ENCODE results near the gene NFIX. TPM values are rescaled to one million over a fixed set of nuclear protein-coding genes. Genes with fewer than 3 reads are reported as not detected.

Gene NFIX
- total and polyA plus RNA-seq, 12 donors, result 16.8 to 162 (median 138) TPM

DNA sequence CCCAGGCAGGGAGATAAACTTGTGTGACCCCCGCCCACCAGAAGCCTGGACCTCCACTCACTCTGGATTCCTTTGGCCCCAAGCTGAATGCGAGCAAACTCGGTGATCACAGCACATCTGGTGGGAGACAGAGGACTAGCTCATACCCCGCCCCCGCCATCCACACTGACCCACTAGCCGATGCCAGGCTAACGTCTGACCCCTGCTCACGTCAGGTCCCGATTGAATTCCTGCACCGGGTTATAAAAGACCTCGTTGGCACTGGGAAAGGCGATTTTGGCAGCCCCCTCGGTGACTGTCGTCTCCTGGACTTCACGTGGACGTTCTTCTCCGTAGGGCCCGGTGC lies 120.6 kb downstream of the NFIX start:
- ATAC-seq (no peak), DNase-seq (no peak)
- Histone ChIP-seq H3K27ac (peak overlapping the region in 7 of 10 donors; percentile 56 to 87 (median 77)), H3K27me3 (no peaks in the 10 kb centered on the region), H3K9me3 (no peaks in the 10 kb centered on the region), H3K4me3 (peak overlapping the region; percentile 53 to 99 (median 97)), H3K36me3 (peaks cover 0 to 39% (median 10%) of the 10 kb centered on the region in 9 donors), H3K4me1 (peaks cover 12 to 49% (median 44%) of the 10 kb centered on the region in 9 donors)
- intact Hi-C loops (cut with DNase I), result loop anchor here in 5 of 10 donors (1.0 to 10.0 kb wide), 5 partner anchors 34 to 149 kb away; partner anchors contain the start of genes IER2 (in 4 of the 5) and STX10 (in 4 of the 5)
- TF ChIP-seq, protein P1, sequence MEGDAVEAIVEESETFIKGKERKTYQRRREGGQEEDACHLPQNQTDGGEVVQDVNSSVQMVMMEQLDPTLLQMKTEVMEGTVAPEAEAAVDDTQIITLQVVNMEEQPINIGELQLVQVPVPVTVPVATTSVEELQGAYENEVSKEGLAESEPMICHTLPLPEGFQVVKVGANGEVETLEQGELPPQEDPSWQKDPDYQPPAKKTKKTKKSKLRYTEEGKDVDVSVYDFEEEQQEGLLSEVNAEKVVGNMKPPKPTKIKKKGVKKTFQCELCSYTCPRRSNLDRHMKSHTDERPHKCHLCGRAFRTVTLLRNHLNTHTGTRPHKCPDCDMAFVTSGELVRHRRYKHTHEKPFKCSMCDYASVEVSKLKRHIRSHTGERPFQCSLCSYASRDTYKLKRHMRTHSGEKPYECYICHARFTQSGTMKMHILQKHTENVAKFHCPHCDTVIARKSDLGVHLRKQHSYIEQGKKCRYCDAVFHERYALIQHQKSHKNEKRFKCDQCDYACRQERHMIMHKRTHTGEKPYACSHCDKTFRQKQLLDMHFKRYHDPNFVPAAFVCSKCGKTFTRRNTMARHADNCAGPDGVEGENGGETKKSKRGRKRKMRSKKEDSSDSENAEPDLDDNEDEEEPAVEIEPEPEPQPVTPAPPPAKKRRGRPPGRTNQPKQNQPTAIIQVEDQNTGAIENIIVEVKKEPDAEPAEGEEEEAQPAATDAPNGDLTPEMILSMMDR (IDR thresholded peaks at IDR 0.05), result no peak
- WGBS, 2 donors, result 1 to 2% methylated on average over 18 of the region's 18 CpGs

DNA sequence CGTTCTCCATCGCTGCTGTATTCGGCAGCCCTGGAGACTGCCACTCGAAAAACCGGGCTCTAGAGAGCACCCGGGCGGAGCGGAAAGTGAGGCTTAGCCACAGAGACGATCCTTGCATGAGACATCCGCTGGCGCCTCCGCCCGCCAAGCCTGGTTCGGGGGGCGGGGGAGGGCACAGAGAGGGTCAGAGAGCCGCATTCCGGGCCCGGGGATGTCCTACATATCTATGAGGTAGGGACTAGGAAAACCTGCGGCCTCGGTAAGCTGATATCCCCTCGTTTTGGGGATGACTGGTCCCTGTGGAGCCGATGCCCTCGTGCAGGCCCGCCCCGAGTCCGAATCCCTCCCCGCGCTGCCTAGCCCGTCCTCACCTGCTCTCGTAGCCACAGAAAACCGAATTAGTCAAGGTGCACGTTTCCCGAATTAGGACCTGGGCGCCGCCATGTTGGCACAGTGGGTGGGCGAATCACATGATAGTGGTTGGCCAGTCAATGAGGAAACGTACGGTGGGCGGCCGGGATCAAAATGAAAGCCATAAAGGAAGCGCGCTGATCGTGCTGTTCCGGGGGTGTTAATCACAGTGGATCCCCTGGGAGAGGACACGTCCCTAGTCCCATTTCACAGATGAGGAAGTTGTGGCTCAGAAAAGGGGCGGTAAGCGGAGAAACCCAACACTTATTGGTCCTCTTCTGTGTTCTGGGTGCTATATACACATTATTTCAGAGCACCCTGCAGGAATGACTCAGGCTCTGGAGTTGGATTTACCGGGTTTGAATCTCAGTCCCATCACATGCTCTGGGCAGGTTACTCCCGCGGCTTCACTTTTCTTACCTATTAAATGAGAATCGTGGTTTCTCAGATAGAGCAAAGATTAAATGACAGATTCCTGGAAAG lies 121.3 kb downstream of the NFIX start, which contains the start of gene TRMT1:
TRMT1 (minus strand) TSS at position 459 of the 894 bp plus-strand sequence; CDS start at position 118, 341 bp downstream.
- H3K4me1 ChIP-seq, result peaks cover 12 to 54% (median 44%) of the 10 kb centered on the region in 9 donors
- 0 to 1% methylated on average over 51 of the region's 51 CpGs for whole genome bisulfite sequencing, 2 donors
- intact Hi-C loops (cut with DNase I), result loop anchor here in 5 of 10 donors (1.0 to 10.0 kb wide), 5 partner anchors 34 to 148 kb away; partner anchors contain the start of genes IER2 (in 4 of the 5) and STX10 (in 4 of the 5)

DNA sequence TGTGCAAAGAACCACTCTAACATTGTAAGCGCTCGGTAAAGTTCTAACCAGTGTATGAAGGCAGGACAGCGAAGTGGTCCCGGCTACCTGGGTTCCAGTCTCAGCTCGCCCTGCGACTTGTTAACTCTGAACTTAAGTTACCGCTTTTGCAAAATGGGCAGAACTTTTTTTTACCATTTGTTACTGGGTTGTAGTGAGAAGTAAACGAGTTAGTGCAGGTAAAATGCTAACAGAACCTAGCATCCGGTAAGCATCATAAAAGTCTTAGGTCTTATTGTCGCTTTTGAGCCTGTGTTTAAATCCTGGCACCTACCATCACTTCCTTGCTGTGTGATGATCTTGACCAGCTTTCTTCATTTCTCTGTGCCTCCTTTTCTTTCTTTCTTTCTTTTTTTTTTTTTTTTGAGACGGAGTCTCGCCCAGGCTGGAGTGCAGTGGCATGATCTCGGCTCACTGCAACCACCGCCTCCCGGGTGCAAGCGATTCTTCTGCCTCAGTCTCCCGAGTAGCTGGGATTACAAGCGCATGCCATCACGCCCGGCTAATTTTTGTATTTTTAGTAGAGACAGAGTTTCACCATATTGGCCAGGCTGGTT lies 122.0 kb downstream of the NFIX start:
- intact Hi-C loops (cut with DNase I), result loop anchor here in 4 of 10 donors (2.0 to 10.0 kb wide), 4 partner anchors 34 to 148 kb away; partner anchors contain the start of genes IER2 (in 3 of the 4) and STX10 (in 3 of the 4)
- 15 to 20% methylated on average over 20 of the region's 20 CpGs for WGBS, 2 donors
- Histone ChIP-seq H3K36me3 (peaks cover 0 to 40% (median 10%) of the 10 kb centered on the region in 9 donors), H3K27me3 (no peaks in the 10 kb centered on the region), H3K9me3 (no peaks in the 10 kb centered on the region), H3K27ac (peak overlapping the region in 9 of 10 donors; percentile 56 to 87 (median 77)), H3K4me3 (peak overlapping the region; percentile 53 to 99 (median 97)), H3K4me1 (peaks cover 12 to 54% (median 44%) of the 10 kb centered on the region in 9 donors)
- no peak for DNase-seq
- peak in 5 of 8 donors; percentile 4 to 29 (median 7) for ATAC-seq
- TF ChIP-seq, protein P1 (IDR thresholded peaks at IDR 0.05), result no peak

More for the DNA sequence above, 121.3 kb downstream of the NFIX start, which contains the start of gene TRMT1:
- peak within 1 kb of the TSS in 9 of 10 donors; percentile 56 to 87 (median 77) for H3K27ac ChIP-seq
- no peaks in the 10 kb centered on the region for H3K9me3 ChIP-seq
- DNase-seq, result peak; percentile 88 to 96
- H3K27me3 ChIP-seq, result no peaks in the 10 kb centered on the region
- TF ChIP-seq, protein P1 (IDR thresholded peaks at IDR 0.05), result no peak
- H3K4me3 ChIP-seq, result peak within 1 kb of the TSS; percentile 53 to 99 (median 97)
- peaks cover 0 to 41% (median 10%) of the 10 kb centered on the region in 9 donors for H3K36me3 ChIP-seq
- ATAC-seq, result peak; percentile 74 to 93 (median 84)

All from heart right ventricle (tissue), 16 donors.